HepG2 (cell line): ENCODE data around the gene SLC5A10. TPM values are rescaled to one million over a fixed set of nuclear protein-coding genes. Genes with fewer than 3 reads are reported as not detected.

Experiments
- CBFB ChIP-seq: sonication (generic); formaldehyde crosslinking; IDR thresholded peaks from 2 replicates; pipeline ENCODE4 v1.4.0; 2020; ENCODE audit warnings: missing genetic modification reagents
- CTCF ChIP-seq: sonication (generic); formaldehyde crosslinking; IDR thresholded peaks from 2 replicates; pipeline ENCODE4 v1.5.0; 2020; ENCODE audit warnings: mild to moderate bottlenecking, missing genetic modification reagents, moderate library complexity
- DR1 ChIP-seq: sonication (generic); formaldehyde crosslinking; IDR thresholded peaks from 2 replicates; pipeline ENCODE4 v1.8.0; 2021; ENCODE audit warnings: mild to moderate bottlenecking, missing genetic modification reagents, inconsistent platforms
- GTF3A ChIP-seq: sonication (generic); formaldehyde crosslinking; conservative IDR thresholded peaks from 2 replicates; pipeline ENCODE4 v1.4.0; 2020; ENCODE audit warnings: mild to moderate bottlenecking, missing genetic modification reagents
- HNF4G ChIP-seq, 2 experiments: sonication (generic) in 1 of 2; formaldehyde crosslinking in 1 of 2; IDR thresholded peaks; 2 replicates each; pipeline versions ENCODE4 v1.4.0 to v1.6.1; 2011 to 2020; ENCODE audit warnings: borderline replicate concordance in 2 of 2, low read depth in 2 of 2, mild to moderate bottlenecking in 2 of 2, low read length in 1 of 2, missing genetic modification reagents in 1 of 2, moderate library complexity in 1 of 2
- HNRNPL ChIP-seq: fragments of 200-400 bp; formaldehyde crosslinking; IDR thresholded peaks from 2 replicates; pipeline ENCODE4 v1.6.1; 2017; ENCODE audit warnings: mild to moderate bottlenecking, low read depth, low read length
- NFKB2 ChIP-seq: sonication (generic); formaldehyde crosslinking; IDR thresholded peaks from 2 replicates; pipeline ENCODE4 v1.4.0; 2020; ENCODE audit warnings: missing genetic modification reagents, borderline replicate concordance
- PHF8 ChIP-seq: sonication (generic); formaldehyde crosslinking; IDR thresholded peaks from 2 replicates; pipeline ENCODE4 v1.5.0; 2020; ENCODE audit warnings: missing genetic modification reagents
- POGK ChIP-seq: sonication (generic); formaldehyde crosslinking; conservative IDR thresholded peaks from 2 replicates; pipeline ENCODE4 v1.8.0; 2022; ENCODE audit warnings: mild to moderate bottlenecking, moderate library complexity, missing genetic modification reagents
- RORA ChIP-seq: sonication (generic); formaldehyde crosslinking; IDR thresholded peaks from 2 replicates; pipeline ENCODE4 v1.5.0; 2020; ENCODE audit warnings: mild to moderate bottlenecking, missing genetic modification reagents, moderate library complexity
- SP2 ChIP-seq: sonication (generic); formaldehyde crosslinking; IDR thresholded peaks from 2 replicates; pipeline ENCODE4 v1.5.1; 2020; ENCODE audit warnings: mild to moderate bottlenecking, missing genetic modification reagents
- TARDBP ChIP-seq: sonication (generic); formaldehyde crosslinking; IDR thresholded peaks from 2 replicates; pipeline ENCODE4 v1.8.0; 2022; ENCODE audit warnings: mild to moderate bottlenecking, missing genetic modification reagents
- TBX2 ChIP-seq: sonication (generic); formaldehyde crosslinking; IDR thresholded peaks from 2 replicates; pipeline ENCODE4 v1.5.0; 2020; ENCODE audit warnings: missing genetic modification reagents, mild to moderate bottlenecking, borderline replicate concordance
- ZBTB37 ChIP-seq: sonication (generic); formaldehyde crosslinking; IDR thresholded peaks from 2 replicates; pipeline ENCODE4 v1.4.0; 2020; ENCODE audit warnings: mild to moderate bottlenecking, missing genetic modification reagents
- ZNF17 ChIP-seq: sonication (generic); formaldehyde crosslinking; IDR thresholded peaks from 2 replicates; pipeline ENCODE4 v1.5.0; 2020; ENCODE audit warnings: mild to moderate bottlenecking, missing genetic modification reagents
- ZNF263 ChIP-seq: sonication (generic); formaldehyde crosslinking; IDR thresholded peaks from 2 replicates; pipeline ENCODE4 v1.4.0; 2020; ENCODE audit warnings: missing genetic modification reagents
- ZNF30 ChIP-seq: sonication (generic); formaldehyde crosslinking; IDR thresholded peaks from 2 replicates; pipeline ENCODE4 v1.5.0; 2020; ENCODE audit warnings: mild to moderate bottlenecking, missing genetic modification reagents
- ZNF768 ChIP-seq: sonication (generic); formaldehyde crosslinking; IDR thresholded peaks from 2 replicates; pipeline ENCODE4 v1.4.0; 2020; ENCODE audit warnings: missing genetic modification reagents
- polyA plus RNA-seq, 8 experiments: library from polyadenylated mRNA; depleted of rRNA in 3 of 8; stranded (reverse) in 7 of 8; unstranded in 1 of 8; fragments of >200 nt; fragmentation: Illumina TruSeq in 4 of 8; extraction: Trizol in 4 of 8; gene quantifications; 2 replicates each; pipeline versions ENCODE4 v1.2.1 to v1.2.3, GENCODE V29; 2011 to 2016; ENCODE audit warnings: low read depth in 4 of 8, missing spikeins in 1 of 8, mixed read lengths in 1 of 8; ENCODE audit not compliant: insufficient read depth in 1 of 8
- total RNA-seq, 5 experiments: library from RNA; depleted of rRNA; stranded (reverse); fragments of >200 nt; fragmentation: Illumina TruSeq; extraction: Trizol; gene quantifications; 2 replicates each; pipeline ENCODE4 v1.2.3, GENCODE V29; 2016; ENCODE audit warnings: low read depth in 1 of 5
- TF ChIP-seq, protein P1 (sequence below): sonication (generic); formaldehyde crosslinking; IDR thresholded peaks from 2 replicates; pipeline ENCODE4 v1.4.0; 2020; ENCODE audit warnings: missing genetic modification reagents

Gene SLC5A10
- total and polyA plus RNA-seq, 2 of the 13 experiments (the other 11 are each of a cell fraction or from before 2014, with no cell fraction given): 0.05 TPM; not detected in 1

DNA sequence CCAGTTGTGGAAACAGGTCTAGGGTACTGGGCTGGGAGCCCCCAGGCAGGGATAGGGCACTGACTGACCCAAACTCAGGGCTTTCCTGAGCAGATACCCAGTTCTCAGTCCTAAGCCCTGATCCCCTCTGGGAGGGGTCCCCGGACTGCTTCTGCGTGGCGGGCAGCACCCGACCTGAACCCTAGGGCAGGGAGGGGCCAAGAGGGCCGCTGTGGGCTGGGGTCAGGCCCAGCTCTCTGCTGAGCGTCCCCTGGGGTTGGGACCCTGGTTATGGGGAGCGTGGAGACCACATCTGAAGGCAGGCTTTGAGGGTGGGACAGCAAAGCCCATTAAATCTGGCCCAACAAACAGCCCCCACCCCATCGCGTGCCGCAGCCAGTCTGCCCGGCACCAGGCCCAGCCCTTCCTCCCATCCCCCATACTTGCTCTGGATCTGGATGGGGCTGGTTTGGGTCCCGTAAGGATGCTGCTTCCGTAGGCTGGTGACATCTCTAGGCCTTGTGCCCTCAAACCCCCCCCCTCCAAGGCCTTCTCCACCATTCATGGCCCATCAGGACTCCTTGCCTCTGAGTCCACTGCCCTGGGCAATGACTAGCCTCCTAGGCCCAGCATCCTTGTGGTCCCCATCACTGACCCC is 53.3 kb downstream of the SLC5A10 start (continued):
- TF ChIP-seq ZBTB37 (CRISPR knock-in tag) (no peak), TARDBP (CRISPR knock-in tag) (no peak), ZNF17 (CRISPR knock-in tag) (no peak), CBFB (CRISPR knock-in tag) (0 out of 2 replicates have a peak, but pooled peaks have one; percentile 18), RORA (no peak), PHF8 (peak; percentile 42; the same call in 1 of the 2 replicates), HNF4G (IDR thresholded peaks at IDR 0.05; ENCODE audit: borderline replicate concordance, low read depth, low read length) (no peak), HNF4G (CRISPR knock-in tag; IDR thresholded peaks at IDR 0.05; ENCODE audit: borderline replicate concordance, low read depth) (no peak), DR1 (CRISPR knock-in tag) (no peak), GTF3A (CRISPR knock-in tag) (0 out of 2 replicates have a peak, but pooled peaks have one; percentile 17), SP2 (peak; percentile 23; the same call in 1 of the 2 replicates), ZNF30 (CRISPR knock-in tag) (no peak), HNRNPL (peak; percentile 53), TBX2 (CRISPR knock-in tag) (no peak), CTCF (0 out of 2 replicates have a peak, but pooled peaks have one; percentile 0), POGK (peak; percentile 75; the same call in 1 of the 2 replicates), ZNF263 (CRISPR knock-in tag) (0 out of 2 replicates have a peak, but pooled peaks have one; percentile 17), ZNF768 (CRISPR knock-in tag) (peak; percentile 10; the same call in 1 of the 2 replicates), NFKB2 (CRISPR knock-in tag) (peak; percentile 28; the same call in 1 of the 2 replicates)
- TF ChIP-seq, protein P1, sequence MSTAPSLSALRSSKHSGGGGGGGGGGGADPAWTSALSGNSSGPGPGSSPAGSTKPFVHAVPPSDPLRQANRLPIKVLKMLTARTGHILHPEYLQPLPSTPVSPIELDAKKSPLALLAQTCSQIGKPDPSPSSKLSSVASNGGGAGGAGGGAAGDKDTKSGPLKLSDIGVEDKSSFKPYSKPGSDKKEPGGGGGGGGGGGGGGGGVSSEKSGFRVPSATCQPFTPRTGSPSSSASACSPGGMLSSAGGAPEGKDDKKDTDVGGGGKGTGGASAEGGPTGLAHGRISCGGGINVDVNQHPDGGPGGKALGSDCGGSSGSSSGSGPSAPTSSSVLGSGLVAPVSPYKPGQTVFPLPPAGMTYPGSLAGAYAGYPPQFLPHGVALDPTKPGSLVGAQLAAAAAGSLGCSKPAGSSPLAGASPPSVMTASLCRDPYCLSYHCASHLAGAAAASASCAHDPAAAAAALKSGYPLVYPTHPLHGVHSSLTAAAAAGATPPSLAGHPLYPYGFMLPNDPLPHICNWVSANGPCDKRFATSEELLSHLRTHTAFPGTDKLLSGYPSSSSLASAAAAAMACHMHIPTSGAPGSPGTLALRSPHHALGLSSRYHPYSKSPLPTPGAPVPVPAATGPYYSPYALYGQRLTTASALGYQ (CRISPR knock-in tag): peak; percentile 63; the same call in 1 of the 2 replicates
